ENCODE measurements around the gene RAB1A.

DNA sequence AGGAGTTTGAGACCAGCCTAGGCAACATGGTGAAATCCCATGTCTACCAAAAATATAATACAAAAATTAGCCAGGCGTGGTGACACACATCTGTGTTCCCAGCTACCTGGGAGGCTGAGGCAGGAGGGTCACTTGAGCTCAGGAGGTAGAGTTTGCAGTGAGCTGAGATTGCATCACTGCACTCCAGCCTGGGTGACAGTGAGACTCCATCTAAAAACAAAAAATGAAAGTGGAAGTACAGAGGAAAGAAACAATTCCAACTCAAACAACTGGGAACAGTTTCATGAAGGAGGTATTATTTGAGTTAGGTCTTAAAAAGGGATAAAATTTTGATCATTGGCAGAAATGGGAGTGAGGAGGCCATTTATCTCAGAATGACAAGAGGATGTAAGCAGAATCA lies 6.3 kb upstream of the RAB1A start:
- TF ChIP-seq EZH2 (IDR thresholded peaks at IDR 0.05; ENCODE audit: borderline replicate concordance, low read depth, low read length, poor library complexity, severe bottlenecking): no peak
- TF ChIP-seq, protein P1, sequence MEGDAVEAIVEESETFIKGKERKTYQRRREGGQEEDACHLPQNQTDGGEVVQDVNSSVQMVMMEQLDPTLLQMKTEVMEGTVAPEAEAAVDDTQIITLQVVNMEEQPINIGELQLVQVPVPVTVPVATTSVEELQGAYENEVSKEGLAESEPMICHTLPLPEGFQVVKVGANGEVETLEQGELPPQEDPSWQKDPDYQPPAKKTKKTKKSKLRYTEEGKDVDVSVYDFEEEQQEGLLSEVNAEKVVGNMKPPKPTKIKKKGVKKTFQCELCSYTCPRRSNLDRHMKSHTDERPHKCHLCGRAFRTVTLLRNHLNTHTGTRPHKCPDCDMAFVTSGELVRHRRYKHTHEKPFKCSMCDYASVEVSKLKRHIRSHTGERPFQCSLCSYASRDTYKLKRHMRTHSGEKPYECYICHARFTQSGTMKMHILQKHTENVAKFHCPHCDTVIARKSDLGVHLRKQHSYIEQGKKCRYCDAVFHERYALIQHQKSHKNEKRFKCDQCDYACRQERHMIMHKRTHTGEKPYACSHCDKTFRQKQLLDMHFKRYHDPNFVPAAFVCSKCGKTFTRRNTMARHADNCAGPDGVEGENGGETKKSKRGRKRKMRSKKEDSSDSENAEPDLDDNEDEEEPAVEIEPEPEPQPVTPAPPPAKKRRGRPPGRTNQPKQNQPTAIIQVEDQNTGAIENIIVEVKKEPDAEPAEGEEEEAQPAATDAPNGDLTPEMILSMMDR (conservative IDR thresholded peaks at IDR 0.05; ENCODE audit: low read depth, low read length): no peak

All from A673 (cell line).